Measurements from ENCODE around the gene DDRGK1. TPM values are rescaled to one million over a fixed set of nuclear protein-coding genes. Genes with fewer than 3 reads are reported as not detected.
A peak's percentile ranks its signal among the peaks of the same experiment; 100 is the strongest.

Gene DDRGK1
- total and polyA plus RNA-seq, 2 of the 8 experiments (the other 6 are each of a cell fraction or from before 2014, with no cell fraction given): 29.4 to 42.0 TPM

GRCh38 chr20:3239026-3239866 lies 34.8 kb upstream of the DDRGK1 start, which contains the start of gene SLC4A11 (continued):
- TF ChIP-seq ATF2 (IDR thresholded peaks at IDR 0.05; ENCODE audit: low read length) (no peak), SUZ12 (IDR thresholded peaks at IDR 0.05; ENCODE audit: low read length) (no peak), SRF (IDR thresholded peaks at IDR 0.05; ENCODE audit: low read depth, low read length) (no peak), EZH2 (IDR thresholded peaks at IDR 0.05; ENCODE audit: low read depth, low read length, severe bottlenecking) (no peak), GTF2F1 (IDR thresholded peaks at IDR 0.05; ENCODE audit: borderline replicate concordance, low read depth, low read length) (no peak), SIN3A (conservative IDR thresholded peaks at IDR 0.05 in 1 of 2, IDR thresholded peaks at IDR 0.05 in 1 of 2; ENCODE audit: low read depth in 1 of 2, low read length in 2 of 2) (0 out of 4 replicates have a peak, but pooled peaks of 1 of the 2 experiments have one; percentile 31), CHD1 (IDR thresholded peaks at IDR 0.05; ENCODE audit: low read depth, low read length) (no peak), CREB1 (IDR thresholded peaks at IDR 0.05) (no peak), PHF8 (conservative IDR thresholded peaks at IDR 0.05; ENCODE audit: low read depth, low read length) (no peak; the same call in 1 of the 2 replicates), ASH2L (IDR thresholded peaks at IDR 0.05; ENCODE audit: low read length) (no peak), EP300 (IDR thresholded peaks at IDR 0.05; ENCODE audit: borderline replicate concordance in 1 of 2, low read depth in 2 of 2, low read length in 2 of 2) (no peak), POU5F1 (IDR thresholded peaks at IDR 0.05; ENCODE audit: low read depth, low read length) (no peak), EGR1 (IDR thresholded peaks at IDR 0.05; ENCODE audit: borderline replicate concordance, low read depth, low read length) (no peak), TCF12 (IDR thresholded peaks at IDR 0.05; ENCODE audit: low read depth, low read length) (no peak), KDM5A (IDR thresholded peaks at IDR 0.05; ENCODE audit: low read length) (no peak), POLR2AphosphoS5 (IDR thresholded peaks at IDR 0.05; ENCODE audit: low read depth, low read length) (no peak), CEBPB (IDR thresholded peaks at IDR 0.05; ENCODE audit: low read depth, low read length) (no peak), SP2 (IDR thresholded peaks at IDR 0.05; ENCODE audit: low read length) (no peak), YY1 (IDR thresholded peaks at IDR 0.05; ENCODE audit: low read depth, low read length) (no peak), RNF2 (IDR thresholded peaks at IDR 0.05; ENCODE audit: borderline replicate concordance, low read depth, low read length, missing control alignments, poor library complexity, severe bottlenecking) (no peak), CTBP2 (IDR thresholded peaks at IDR 0.05; ENCODE audit: borderline replicate concordance, insufficient read depth, insufficient read length, low read length) (peak; percentile 43), RAD21 (IDR thresholded peaks at IDR 0.05 in 1 of 2, conservative IDR thresholded peaks at IDR 0.05 in 1 of 2; ENCODE audit: low read depth in 2 of 2, low read length in 2 of 2) (no peak)
